Astrocyte of the cerebellum (primary cell): ENCODE results near the gene STT3B.
A peak's percentile ranks its signal among the peaks of the same experiment; 100 is the strongest.

ENCODE experiments used
- DNase-seq: peaks from one replicate; pipeline ENCODE4 v3.0.0-alpha.2; 2011; ENCODE audit warnings: low read depth
- H3K4me3 ChIP-seq: 2 replicates; pipeline ENCODE4 v1.5.1; 2011; ENCODE audit warnings: mild to moderate bottlenecking, low read depth, low read length, moderate library complexity
- in situ Hi-C: cut with HindIII; loops from 2 replicates; pipeline ENCODE4 v1.10.0; 2017; ENCODE audit warnings: low sequenced_read_pairs
- TF ChIP-seq, protein P1 (sequence below): IDR thresholded peaks from 2 replicates; pipeline ENCODE4 v1.5.1; 2012; ENCODE audit warnings: low read length, low read depth, moderate library complexity, mild to moderate bottlenecking; ENCODE audit errors: missing control alignments

STT3B gene

DNA sequence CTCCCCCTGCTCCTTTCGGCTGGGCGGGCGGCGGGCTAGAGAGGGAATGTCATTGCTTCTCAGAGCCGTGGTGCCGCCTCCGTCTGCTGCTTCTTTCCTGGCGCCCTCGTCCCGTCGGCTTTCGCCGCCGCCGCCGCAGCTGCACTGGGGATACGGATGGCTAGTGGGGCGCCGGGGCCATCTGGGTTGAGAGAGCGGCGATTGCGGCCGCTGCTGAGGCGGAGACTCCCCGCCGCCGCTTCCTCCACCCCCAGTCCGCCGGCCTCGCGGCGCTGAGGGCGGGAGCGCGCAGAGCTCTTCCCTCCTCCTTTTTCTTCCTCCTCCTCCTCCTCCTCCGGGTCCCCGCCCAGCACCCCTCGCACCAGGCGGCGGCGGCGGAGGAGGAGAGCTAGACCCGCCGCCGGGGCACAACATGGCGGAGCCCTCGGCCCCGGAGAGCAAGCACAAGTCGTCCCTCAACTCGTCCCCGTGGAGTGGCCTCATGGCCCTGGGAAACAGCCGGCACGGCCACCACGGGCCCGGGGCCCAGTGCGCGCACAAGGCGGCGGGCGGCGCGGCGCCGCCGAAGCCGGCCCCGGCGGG lies at the start of gene STT3B:
STT3B (plus strand) TSS at position 339 of the 582 bp plus-strand sequence; CDS start at position 413, 74 bp downstream.
- in situ Hi-C loops, result no loop called here

DNA sequence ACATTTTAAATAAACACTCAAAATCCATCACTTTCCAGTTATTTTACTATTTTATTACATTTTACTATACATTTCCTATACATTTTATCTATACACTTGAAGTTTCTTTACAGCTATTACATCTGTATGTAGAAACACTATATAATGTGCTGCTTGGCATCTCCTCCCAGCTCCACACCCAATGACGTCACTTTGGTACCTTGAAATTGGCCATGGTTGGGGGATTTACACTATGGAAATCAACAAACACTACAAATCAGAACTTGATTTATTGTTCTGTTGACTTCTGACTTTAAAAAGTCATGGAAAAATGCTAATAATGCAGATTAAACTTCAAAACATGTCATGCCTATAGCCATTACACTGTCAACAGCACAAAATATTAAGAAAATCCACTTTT lies 48.9 kb upstream of the STT3B start:
- DNase-seq, result no peak
- in situ Hi-C loops, result no loop called here
- TF ChIP-seq, protein P1, sequence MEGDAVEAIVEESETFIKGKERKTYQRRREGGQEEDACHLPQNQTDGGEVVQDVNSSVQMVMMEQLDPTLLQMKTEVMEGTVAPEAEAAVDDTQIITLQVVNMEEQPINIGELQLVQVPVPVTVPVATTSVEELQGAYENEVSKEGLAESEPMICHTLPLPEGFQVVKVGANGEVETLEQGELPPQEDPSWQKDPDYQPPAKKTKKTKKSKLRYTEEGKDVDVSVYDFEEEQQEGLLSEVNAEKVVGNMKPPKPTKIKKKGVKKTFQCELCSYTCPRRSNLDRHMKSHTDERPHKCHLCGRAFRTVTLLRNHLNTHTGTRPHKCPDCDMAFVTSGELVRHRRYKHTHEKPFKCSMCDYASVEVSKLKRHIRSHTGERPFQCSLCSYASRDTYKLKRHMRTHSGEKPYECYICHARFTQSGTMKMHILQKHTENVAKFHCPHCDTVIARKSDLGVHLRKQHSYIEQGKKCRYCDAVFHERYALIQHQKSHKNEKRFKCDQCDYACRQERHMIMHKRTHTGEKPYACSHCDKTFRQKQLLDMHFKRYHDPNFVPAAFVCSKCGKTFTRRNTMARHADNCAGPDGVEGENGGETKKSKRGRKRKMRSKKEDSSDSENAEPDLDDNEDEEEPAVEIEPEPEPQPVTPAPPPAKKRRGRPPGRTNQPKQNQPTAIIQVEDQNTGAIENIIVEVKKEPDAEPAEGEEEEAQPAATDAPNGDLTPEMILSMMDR, result no peak
- no peak overlapping the region for H3K4me3 ChIP-seq

More for the DNA sequence above, at the start of gene STT3B:
- no peak for DNase-seq
- peak within 1 kb of the TSS; percentile 84 for H3K4me3 ChIP-seq
- TF ChIP-seq, protein P1, result no peak

DNA sequence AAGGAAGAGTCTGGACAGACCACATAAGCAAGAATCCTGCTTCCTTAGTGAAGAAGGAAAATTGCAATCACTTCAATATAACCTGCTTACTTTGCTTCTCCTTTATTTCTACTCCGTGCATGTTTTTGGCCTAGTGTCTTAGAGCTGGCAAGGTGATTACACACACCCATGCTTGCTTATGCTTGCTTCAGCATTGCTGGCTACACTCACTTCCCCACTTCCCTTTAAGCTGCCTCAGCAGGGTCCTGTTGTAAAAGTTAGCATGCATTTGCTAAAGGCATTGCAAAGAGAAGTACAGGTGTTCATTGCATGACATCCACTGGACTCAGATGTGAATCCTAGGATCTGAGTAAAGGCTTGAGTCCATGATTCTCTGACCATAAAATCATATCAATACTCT lies 47.5 kb upstream of the STT3B start:
- in situ Hi-C loops, result no loop called here
- TF ChIP-seq, protein P1, result no peak
- no peak for DNase-seq
- no peak overlapping the region for H3K4me3 ChIP-seq

DNA sequence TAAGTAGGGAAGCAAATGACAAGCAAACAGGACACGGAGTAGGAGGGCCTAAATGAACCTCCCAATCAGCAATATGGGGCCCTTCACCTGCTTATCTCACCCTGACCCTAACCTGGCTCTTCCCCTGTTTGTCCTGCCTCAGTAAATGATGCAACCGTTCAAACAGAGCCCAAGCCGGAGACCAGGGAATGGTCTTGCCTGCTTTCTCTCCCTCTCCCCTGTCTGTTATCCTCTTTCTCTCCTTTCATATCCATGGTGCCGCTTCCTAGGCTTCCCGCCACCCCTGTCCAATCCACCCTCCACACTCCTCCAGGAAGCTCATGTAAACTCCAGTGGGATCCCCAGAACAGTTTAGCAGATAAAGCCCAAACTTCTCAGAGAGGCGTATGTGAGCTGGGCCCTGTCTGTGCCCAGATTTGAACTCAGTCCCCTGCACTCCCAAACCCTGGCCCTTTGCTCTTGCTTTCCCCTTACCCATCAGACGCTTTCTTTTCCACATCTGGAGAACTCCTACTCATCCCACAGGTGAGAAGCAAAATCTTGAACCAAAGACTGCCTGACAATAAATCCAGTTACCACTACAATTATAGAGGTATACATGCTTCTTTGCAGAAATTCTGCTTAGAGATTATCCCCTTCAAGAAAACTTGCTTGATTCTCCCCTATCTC lies 45.7 kb upstream of the STT3B start:
- TF ChIP-seq, protein P1, result no peak
- DNase-seq, result no peak
- H3K4me3 ChIP-seq, result no peak overlapping the region
- in situ Hi-C loops, result no loop called here

DNA sequence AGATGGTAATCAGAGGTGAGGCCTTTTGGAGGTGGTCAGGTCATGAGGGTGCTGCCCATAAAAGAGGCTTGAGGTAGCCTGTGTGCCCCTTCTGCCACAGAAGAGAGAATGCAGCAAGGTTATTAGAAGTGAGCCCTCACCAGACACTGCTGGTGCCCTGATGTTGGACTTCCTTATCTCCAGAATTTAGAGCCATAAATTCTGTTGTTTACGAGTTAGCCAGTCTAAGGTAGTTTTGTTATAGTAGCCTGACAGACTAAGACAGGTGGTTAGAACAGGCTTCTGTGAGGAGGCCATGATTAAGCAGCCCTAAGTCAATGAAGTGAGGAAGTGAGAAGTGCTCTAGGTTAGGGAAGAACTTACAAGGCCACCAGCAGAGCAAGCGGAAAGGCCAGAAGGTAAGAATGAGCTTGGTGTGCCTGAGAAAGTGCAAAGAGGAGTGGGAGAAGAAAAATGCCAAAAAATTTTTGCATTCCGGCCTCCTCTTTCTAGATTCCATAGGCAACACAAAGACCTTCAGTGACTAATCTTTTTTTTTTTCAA lies 44.2 kb upstream of the STT3B start:
- DNase-seq, result no peak
- H3K4me3 ChIP-seq, result no peak overlapping the region

DNA sequence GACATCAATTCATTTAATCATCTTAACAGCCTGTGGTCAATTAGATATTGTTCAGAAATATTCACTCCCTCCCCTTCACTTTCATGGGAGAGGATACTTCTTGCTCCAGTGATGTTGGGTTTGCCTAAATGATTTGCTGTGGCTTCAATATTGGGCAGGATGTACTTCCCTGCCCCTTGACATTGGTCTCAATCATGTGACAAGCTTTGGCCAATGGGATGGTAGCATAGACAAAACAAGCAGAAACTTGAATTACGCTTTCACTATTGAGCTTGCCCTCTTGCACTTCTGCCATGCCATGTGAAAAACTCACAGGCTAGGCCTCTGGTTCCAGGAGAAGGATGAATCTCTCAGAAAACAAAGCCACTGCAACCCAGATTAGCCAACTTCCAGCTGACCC lies 42.2 kb upstream of the STT3B start:
- in situ Hi-C loops, result no loop called here
- no peak for DNase-seq
- H3K4me3 ChIP-seq, result no peak overlapping the region
- TF ChIP-seq, protein P1, result no peak

More for the DNA sequence above, 44.2 kb upstream of the STT3B start:
- TF ChIP-seq, protein P1, result no peak
- in situ Hi-C loops, result no loop called here
